ENCODE results near the gene RGS6. TPM values are rescaled to one million over a fixed set of nuclear protein-coding genes. Genes with fewer than 3 reads are reported as not detected.

The RGS6 gene
- total RNA-seq, 2 experiments from 2014 or later: not detected

DNA sequence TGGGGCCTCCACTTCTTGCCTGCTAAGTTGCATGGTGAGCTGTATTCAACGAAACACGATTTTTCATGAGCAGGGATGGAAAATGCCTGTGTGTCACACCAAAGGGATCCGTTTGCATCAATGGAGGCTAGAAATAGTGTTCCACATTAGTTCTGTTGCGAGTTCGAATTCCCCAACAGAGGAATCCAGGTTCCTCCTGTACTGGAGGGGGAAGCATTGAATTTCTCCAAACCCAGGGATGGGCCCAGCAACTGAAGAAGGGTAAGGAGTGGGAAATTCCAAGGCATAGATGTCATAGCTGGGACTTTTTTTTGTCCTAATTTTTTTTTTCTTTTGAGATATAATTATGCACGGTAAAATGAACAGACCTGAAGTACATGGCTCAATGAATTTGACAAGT lies 625.4 kb downstream of the RGS6 start:
- H3K27ac Mint-ChIP-seq: no peak overlapping the region
- no peak overlapping the region for H3K4me3 Mint-ChIP-seq
- no peak overlapping the region for H3K4me3 ChIP-seq (ENCODE audit: low read length)
- no peaks in the 10 kb centered on the region for H3K9me3 Mint-ChIP-seq
- H3K36me3 Mint-ChIP-seq (ENCODE audit: low read depth): no peaks in the 10 kb centered on the region
- intact Hi-C loops (cut with DNase I, micrococcal nuclease): no loop called here
- no peaks in the 10 kb centered on the region for H3K36me3 ChIP-seq (ENCODE audit: insufficient read depth, low read length)
- H3K4me1 Mint-ChIP-seq (ENCODE audit: low read depth): no peaks in the 10 kb centered on the region
- H3K27ac ChIP-seq (ENCODE audit: low read depth in 1 of 2, low read length in 2 of 2): no peak overlapping the region
- peaks cover 0 to 10% of the 10 kb centered on the region in 2 experiments for H3K27me3 ChIP-seq (ENCODE audit: control insufficient read depth in 1 of 2, insufficient read depth in 2 of 2, low read length in 2 of 2)
- H3K9me3 ChIP-seq (ENCODE audit: control insufficient read depth in 1 of 2, insufficient read depth in 1 of 2, low read length in 2 of 2): peaks cover 0 to 7% of the 10 kb centered on the region in 2 experiments
- H3K27me3 Mint-ChIP-seq: peaks cover 4% of the 10 kb centered on the region
- DNase-seq: no peak
- no peaks in the 10 kb centered on the region for H3K4me1 ChIP-seq (ENCODE audit: insufficient read depth, low read length)
- ChIA-PET CTCF (no interaction called here), POLR2A (no interaction called here)
- ATAC-seq (ENCODE audit: poor library complexity): no peak
- TF ChIP-seq, protein P1, sequence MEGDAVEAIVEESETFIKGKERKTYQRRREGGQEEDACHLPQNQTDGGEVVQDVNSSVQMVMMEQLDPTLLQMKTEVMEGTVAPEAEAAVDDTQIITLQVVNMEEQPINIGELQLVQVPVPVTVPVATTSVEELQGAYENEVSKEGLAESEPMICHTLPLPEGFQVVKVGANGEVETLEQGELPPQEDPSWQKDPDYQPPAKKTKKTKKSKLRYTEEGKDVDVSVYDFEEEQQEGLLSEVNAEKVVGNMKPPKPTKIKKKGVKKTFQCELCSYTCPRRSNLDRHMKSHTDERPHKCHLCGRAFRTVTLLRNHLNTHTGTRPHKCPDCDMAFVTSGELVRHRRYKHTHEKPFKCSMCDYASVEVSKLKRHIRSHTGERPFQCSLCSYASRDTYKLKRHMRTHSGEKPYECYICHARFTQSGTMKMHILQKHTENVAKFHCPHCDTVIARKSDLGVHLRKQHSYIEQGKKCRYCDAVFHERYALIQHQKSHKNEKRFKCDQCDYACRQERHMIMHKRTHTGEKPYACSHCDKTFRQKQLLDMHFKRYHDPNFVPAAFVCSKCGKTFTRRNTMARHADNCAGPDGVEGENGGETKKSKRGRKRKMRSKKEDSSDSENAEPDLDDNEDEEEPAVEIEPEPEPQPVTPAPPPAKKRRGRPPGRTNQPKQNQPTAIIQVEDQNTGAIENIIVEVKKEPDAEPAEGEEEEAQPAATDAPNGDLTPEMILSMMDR (IDR thresholded peaks at IDR 0.05): no peak

DNA sequence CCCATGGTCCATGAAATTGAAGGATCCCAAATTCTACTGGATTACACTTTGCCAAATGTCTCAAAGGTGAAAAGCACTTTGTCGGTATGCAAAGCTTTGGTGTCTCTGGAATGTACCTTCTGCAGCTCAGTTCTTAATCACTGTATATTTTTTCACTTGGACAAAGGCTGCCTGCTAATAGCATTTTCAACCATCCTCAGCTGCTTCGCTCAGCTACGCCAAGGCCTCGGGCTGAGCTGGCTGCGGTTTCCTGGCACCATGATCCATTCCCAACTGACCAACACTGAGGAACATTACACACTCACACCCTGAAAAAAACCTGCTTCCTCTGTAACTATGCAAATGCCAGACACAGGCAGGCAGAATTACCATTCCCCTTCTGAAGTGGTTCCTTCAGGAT lies 626.5 kb downstream of the RGS6 start:
- Mint-ChIP-seq H3K9me3 (no peaks in the 10 kb centered on the region), H3K27ac (no peak overlapping the region), H3K4me1 (ENCODE audit: low read depth) (no peaks in the 10 kb centered on the region), H3K27me3 (peaks cover 4% of the 10 kb centered on the region), H3K36me3 (ENCODE audit: low read depth) (no peaks in the 10 kb centered on the region), H3K4me3 (no peak overlapping the region)
- DNase-seq (no peak), ATAC-seq (ENCODE audit: poor library complexity) (no peak)
- intact Hi-C loops (cut with DNase I, micrococcal nuclease): no loop called here
- H3K9me3 ChIP-seq (ENCODE audit: control insufficient read depth in 1 of 2, insufficient read depth in 1 of 2, low read length in 2 of 2): peaks cover 0 to 7% of the 10 kb centered on the region in 2 experiments
- ChIA-PET POLR2A (no interaction called here), CTCF (no interaction called here)
- no peaks in the 10 kb centered on the region for H3K4me1 ChIP-seq (ENCODE audit: insufficient read depth, low read length)
- H3K27ac ChIP-seq (ENCODE audit: low read depth in 1 of 2, low read length in 2 of 2): no peak overlapping the region
- TF ChIP-seq, protein P1 (IDR thresholded peaks at IDR 0.05): no peak
- H3K36me3 ChIP-seq (ENCODE audit: insufficient read depth, low read length): no peaks in the 10 kb centered on the region
- no peak overlapping the region for H3K4me3 ChIP-seq (ENCODE audit: low read length)
- peaks cover 0 to 10% of the 10 kb centered on the region in 2 experiments for H3K27me3 ChIP-seq (ENCODE audit: control insufficient read depth in 1 of 2, insufficient read depth in 2 of 2, low read length in 2 of 2)

DNA sequence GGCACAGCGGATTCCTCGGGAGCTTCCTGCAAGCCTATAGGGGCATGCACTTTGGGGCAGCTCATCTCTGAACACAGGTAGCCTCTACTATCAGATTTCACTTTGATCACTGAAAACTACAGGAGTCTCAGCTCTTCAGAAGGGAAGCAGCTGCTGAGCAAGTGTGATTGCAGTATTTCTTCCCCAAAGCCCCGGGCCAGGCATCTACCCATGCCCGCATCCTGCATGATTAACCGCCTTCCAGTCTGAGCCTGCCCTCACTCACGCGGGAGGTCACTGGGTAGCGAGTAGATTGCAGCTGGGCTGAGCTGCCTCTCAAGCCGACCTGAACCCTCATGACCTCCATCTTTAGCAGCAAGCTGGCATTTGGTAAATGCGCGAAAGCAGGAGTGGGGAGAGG lies 627.0 kb downstream of the RGS6 start:
- POLR2A ChIA-PET: no interaction called here
- DNase-seq (no peak), ATAC-seq (ENCODE audit: poor library complexity) (no peak)
- Histone ChIP-seq H3K4me3 (ENCODE audit: low read length) (no peak overlapping the region), H3K9me3 (ENCODE audit: control insufficient read depth in 1 of 2, insufficient read depth in 1 of 2, low read length in 2 of 2) (peaks cover 0 to 7% of the 10 kb centered on the region in 2 experiments), H3K4me1 (ENCODE audit: insufficient read depth, low read length) (no peaks in the 10 kb centered on the region), H3K27ac (ENCODE audit: low read depth in 1 of 2, low read length in 2 of 2) (no peak overlapping the region), H3K36me3 (ENCODE audit: insufficient read depth, low read length) (no peaks in the 10 kb centered on the region), H3K27me3 (ENCODE audit: control insufficient read depth in 1 of 2, insufficient read depth in 2 of 2, low read length in 2 of 2) (peaks cover 0 to 10% of the 10 kb centered on the region in 2 experiments)
- Mint-ChIP-seq H3K27ac (no peak overlapping the region), H3K36me3 (ENCODE audit: low read depth) (no peaks in the 10 kb centered on the region), H3K9me3 (no peaks in the 10 kb centered on the region), H3K4me3 (no peak overlapping the region), H3K4me1 (ENCODE audit: low read depth) (no peaks in the 10 kb centered on the region), H3K27me3 (peaks cover 4% of the 10 kb centered on the region)
- CTCF ChIA-PET: no interaction called here
- intact Hi-C loops (cut with DNase I, micrococcal nuclease): no loop called here
- TF ChIP-seq, protein P1 (IDR thresholded peaks at IDR 0.05): no peak

Measured in CD4-positive, alpha-beta T cell (primary cell).